RPMI7951 (cell line): ENCODE data around the gene PTGR3. TPM values are rescaled to one million over a fixed set of nuclear protein-coding genes. Genes with fewer than 3 reads are reported as not detected.

Source experiments
- DNase-seq: peaks from one replicate; pipeline ENCODE4 v3.0.0-alpha.2; 2012; ENCODE audit warnings: low read depth
- total RNA-seq: library from RNA; depleted of rRNA; stranded (reverse); fragments of >200 nt; shearing (Covaris generic); gene quantifications from 2 replicates; pipeline ENCODE4 v1.2.3, GENCODE V29; 2014; rRNA removed

The PTGR3 gene, protein sequence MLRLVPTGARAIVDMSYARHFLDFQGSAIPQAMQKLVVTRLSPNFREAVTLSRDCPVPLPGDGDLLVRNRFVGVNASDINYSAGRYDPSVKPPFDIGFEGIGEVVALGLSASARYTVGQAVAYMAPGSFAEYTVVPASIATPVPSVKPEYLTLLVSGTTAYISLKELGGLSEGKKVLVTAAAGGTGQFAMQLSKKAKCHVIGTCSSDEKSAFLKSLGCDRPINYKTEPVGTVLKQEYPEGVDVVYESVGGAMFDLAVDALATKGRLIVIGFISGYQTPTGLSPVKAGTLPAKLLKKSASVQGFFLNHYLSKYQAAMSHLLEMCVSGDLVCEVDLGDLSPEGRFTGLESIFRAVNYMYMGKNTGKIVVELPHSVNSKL
- total RNA-seq = 7.2 and 10.0 TPM in 2 replicates

DNA sequence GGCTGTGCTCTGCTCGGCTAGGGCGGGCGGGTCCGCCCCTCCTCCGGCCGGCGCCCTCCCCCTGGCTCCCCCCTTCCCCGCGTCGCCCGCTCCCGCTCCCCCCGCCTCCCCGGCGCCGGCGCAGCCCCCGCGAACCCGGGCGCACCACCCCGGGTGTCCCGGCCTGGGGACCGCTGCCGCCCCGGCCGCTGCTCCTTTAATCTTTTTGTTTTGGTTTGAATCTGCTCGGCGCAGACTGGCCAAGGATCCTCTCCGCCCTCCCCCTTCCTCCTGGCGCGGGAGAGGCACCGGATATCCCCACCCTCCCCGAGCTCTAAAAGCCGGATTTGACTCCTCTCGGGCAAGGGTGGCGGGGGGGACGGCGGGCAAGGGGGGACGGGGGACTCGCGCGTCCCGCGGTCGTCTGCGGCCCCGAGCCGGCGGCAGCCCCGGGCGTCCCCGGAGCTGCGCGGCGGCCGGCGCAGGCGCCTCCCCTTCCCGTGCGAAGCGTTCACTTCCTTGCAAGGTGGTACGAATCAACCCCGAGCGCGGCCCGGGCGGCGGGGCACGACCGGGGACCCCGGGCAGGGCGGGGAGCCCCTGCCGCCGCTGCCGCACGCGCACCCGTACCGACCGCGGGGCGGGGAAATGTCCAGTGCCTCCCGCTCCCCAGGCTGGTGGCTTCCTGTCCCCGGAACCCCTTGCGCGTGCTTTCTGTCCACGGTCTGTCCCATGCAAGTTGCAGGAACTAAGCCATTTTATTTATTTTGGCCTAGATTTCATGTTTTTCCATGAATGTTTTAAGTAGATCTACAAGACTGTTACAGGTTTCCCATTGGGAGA, at the start of gene PTGR3:
Gene PTGR3 (minus strand): TSS at position 11 of the 822 bp plus-strand sequence. CDS start 81 bp downstream, outside the sequence.
- peak; percentile 91 for DNase-seq

DNA sequence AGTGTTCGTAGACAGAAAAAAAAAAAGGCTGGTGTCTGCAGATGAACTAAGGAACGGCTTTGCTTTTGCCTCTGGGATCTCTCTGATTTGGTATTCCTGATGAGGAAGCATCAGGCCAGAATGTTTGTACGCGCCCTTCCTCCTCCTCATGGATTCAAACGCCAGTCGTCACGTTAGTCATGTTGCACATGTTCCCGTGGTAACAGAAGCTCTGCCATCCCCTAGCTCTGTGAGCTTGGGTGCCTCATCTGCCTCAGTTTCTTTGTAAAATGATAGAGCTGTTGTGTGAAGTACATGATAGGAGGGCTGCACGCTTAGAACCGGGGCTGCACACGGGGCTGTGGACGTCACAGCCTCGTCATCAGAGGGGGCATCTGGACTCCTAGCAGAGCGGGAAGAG, 48.7 kb upstream of the PTGR3 start:
- no peak for DNase-seq

DNA sequence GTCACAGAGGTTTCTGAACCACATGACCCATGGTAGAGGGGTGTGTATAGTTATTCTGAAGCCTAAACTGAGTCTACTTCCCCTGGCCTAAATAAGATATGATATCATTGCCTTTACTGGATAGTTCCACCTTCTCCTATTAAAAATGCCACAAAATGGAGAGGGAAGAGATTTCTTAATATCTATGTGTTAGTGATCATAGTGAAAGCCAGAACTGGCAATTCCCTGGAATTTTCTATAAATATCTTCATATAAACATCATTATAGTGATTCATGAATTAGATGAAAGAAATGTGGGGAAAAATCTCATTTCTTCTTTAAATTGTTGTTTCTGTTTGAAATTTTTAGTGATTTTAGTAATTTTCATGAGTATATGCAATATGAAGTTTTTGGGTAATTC, 47.4 kb upstream of the PTGR3 start:
- no peak for DNase-seq

DNA sequence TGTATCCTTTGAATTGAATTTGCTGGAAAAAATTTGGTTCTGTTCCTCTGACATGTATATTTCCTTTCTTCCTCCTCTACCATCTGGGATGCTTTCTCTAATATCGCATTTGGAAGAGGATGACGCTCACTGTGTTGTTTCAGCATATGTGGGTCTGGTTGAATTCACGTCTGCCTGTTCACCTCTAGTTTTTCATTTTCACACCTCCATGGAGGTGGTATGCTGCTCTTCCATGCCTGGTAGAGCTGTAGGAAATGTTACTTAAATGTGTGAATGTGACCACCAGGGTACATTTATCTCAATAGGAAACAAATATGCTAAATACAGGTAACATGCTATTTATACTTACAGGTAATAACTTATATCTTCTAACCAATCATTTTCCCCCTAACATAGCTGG, 46.2 kb upstream of the PTGR3 start:
- no peak for DNase-seq

DNA sequence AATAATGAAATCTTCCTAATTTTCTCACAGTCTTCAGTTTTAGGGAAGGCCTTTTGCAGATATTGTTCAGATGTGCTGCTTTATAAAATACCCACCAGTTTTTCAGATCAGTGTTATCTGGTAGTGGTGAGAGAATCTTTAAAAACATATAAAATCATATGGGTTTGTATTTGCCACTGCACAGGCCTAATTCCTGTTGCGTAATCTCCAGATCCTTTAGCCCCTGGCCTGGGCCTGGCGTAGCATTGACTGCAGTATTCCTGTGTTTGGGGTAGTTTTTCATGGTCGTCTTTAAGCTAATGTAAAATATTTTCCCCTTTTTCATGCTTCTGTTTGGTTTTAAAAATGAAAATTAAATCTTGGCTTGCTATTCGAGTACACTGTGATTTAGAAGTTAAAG, 44.8 kb upstream of the PTGR3 start:
- no peak for DNase-seq

DNA sequence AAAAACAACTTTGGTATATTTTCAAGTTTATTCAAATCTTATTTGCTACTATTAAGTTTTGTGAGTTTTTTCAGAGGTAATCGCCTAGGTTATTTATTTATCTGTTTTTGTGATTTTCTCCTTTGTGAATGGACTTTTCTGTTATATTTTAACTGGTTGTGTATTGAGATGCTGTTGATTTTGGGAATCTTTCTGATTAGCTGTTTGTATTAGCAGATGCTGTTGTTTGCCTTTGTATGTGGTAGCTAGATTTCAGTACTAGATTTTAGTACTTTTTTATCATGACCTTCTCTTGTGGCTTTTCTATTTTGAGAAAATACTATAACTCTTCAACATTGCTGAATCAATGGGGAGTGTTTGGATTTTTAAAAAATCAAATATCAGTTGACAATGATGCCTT, 44.1 kb upstream of the PTGR3 start:
- no peak for DNase-seq

DNA sequence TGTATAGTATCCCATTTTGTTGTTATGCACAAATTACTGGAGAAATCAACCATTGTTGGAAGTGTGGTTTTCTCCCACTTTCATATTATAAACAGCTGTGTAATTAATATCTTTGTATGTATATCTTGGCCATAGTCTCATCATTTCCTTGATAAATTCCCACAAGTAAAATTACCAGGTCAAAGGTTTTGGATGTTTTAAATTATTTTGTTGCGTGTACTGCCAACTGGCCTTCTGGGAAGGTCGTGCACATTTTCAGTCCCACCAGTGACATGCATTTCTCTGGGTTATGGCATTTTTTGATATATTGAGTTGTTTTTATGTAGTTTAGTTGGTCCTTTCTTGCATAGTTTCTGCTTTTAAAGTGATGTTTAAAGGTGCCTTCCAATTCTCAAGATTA, 43.2 kb upstream of the PTGR3 start:
- DNase-seq = no peak

DNA sequence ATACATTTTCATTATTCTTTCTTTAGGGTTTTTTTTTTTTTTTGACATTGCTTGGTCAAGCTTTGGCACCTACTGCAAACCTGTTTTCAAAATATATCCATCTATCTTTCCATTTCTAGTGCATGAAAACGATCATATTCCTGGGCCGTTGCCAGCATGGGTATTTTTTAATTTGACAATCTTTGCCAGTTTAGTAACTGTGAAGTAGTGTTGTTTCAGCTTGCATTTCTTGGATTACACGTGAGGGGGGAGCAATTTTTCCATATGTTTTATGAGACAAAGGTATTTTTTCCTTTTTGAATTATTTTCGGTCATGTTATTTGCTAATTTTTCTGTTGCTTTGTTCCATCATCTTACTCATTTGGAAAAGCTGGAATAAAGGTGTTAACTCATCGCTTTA, 42.5 kb upstream of the PTGR3 start:
- no peak for DNase-seq

DNA sequence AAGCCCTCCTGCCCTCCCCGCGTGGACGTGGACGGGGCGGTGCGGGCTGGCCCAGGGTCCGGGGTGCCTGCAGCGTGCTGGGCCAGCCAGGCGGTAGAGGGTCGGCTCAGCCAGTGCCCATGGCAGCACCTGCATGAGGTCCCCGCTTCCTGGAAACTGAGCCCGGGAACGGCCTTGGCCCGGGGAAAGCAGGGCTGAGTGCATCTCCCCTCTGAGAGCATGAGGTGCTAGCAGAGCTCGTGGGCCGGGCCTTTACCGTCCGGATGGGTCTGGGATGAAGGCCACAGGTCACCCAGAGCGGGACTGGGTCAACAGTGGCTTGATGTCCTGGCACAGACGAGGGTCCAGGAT, 41.5 kb upstream of the PTGR3 start:
- DNase-seq = no peak

DNA sequence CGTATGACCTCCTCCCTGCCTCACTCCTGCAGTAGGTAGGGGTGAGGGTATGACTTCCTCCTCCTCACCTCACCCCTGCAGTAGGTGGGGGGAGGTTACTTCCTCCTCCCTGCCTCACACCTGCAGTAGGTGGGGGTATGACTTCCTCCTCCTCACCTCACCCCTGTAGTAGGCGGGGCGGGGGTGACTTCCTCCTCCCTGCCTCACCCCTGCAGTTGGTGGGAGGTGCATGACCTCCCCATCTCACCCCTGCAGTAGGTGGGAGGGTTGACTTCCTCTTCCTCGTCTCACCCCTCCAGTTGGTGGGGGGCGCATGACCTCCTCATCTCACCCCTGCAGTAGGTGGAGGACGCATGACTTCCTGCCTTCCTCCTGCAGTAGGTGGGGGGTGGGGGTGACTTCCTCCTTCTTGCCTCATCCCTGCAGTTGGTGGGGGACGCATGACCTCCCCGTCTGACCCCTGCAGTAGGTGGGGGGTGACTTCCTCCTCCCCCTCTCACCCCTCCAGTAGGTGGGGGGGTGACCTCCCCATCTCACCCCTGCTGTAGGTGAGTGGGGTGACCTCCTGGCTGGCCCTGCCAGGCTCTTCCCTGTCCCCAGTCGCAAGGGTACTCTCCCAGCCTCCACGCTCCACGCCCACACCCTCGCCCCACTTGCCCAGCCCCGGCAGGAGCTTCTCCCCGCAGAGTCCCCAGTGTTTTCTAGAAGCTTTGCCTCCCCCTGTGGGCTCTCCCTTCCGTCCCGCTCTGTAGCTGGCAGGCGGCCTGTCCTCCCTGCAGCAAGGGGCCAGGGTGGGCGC, 40.9 kb upstream of the PTGR3 start:
- no peak for DNase-seq

DNA sequence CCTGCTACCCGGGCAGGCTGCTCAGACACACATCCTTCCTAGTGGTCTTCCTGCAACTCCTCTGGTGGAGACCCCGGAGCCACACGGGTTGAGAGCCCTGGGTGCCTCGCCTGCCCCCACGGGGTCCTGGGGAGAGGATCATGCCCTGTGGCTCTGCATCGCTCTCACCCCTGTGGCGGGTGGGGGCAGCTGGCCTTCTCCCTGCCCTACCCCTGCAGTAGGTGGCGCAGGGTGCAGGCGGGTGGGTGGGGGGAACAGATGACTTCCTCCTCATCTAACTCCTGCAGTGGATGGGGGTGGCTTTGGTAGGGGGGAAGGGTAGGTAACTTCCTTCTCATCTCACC, 40.2 kb upstream of the PTGR3 start:
- no peak for DNase-seq

DNA sequence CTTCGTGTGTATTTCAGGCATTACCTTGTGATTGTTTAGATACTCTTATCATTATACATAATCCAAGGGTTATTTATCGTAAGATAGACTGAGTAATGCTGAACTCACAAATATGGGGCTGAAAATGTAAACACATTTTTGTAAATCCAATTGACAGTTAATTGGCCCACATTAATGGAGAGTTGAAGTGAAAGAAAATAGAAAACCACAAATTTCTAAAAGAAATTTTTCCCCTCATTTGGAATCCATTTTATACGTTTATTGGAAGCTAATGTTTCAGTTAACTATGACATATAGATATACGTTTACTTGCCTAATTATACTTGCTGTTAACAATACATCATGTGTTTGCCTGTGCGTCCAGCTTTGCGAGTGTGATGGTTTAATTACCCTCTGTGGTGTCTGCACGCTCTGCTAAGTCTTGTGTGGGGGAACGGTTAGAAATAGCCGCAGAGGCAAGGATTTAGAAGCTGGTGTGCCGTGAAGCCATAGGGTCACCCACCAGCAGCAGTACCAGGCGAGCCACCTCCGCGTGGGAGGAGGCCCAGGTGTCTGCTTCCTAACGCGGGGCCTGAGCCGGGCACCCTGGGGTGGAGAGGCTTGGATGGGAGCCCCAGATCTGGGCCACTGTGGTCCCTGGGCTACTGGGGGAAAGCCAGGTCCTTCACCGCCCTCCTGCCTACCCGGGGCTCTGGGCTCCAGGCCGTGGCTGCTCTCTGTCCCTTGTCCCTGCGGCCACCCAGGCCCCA, 39.7 kb upstream of the PTGR3 start:
- peak; percentile 15 for DNase-seq

DNA sequence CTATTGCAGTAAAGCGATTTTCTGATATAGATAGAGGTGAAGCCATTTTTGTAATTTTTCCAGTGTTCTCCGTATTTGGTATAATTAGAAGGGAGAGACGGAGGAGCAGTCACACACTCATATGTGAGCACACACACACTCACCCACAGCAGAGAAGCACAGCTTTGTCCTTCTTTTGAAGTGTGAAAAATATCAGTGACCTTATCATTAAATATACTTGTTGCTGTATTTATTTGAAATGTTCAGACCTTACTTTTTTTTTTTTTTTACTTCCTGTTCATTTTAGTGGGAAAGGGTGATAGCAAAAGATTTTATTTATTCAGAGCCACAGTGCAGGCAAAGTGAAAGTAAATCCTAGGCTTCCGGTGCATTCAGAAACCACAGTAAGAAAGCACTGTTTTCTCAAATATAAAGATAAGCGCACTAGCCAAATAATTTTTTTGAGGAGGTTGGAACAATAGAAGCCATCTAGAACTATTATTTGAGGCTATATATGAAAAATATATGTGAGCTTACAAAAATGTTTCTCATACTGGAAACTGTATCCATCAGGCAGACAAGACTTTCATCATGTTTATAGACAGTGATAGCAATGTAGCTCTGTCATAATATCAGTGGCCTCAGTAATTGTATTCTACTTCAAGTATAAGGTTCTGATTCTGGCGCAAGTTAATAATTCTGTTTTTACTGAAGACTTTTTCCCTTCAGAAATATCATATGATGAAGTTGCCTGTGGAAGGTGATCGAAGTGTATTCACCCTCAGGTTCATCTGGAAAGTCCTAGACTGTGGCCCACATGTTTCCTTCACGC, 38.9 kb upstream of the PTGR3 start:
- DNase-seq = peak; percentile 58

DNA sequence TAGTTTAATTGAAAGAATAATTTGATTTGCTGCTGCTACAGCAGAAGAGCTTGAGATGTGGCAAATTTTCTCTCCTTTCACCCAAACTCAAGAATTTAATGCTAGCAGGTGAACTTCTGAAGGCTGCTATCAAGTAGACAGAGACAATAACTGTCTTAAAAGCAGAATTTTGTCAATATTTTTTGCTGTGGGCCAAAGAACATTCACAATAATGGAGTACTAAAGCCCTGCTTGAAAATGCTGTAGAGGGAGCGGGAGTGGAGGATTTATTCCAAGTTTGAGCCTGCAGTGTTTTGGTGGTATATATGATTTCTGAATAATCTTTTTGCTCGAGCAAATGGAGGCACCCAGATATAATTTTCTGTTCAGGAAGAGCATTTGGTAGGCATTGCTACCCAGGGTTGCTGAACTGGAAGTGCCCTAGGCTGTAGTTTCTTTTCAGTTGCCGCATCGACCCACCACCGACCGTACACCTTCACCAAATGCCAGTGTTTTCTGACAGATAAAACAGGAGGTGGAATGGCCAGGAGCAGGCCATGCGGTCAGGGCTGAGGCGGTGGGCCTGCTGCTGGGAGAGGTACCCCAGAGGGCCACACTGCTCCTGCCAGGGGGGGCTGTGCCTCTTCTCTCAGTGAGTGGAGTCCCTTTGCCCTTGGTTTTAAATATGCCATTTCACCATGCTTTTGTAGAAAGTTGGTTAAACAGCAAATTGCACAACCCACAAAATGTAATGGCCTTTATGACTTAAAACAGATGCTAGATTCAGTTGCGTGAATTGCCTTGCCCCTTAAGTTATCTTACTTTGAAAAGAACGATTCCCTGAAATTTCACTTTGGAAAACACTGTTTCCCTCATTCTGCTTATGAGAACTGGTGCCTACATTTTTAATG, 38.0 kb upstream of the PTGR3 start:
- DNase-seq = peak; percentile 42

DNA sequence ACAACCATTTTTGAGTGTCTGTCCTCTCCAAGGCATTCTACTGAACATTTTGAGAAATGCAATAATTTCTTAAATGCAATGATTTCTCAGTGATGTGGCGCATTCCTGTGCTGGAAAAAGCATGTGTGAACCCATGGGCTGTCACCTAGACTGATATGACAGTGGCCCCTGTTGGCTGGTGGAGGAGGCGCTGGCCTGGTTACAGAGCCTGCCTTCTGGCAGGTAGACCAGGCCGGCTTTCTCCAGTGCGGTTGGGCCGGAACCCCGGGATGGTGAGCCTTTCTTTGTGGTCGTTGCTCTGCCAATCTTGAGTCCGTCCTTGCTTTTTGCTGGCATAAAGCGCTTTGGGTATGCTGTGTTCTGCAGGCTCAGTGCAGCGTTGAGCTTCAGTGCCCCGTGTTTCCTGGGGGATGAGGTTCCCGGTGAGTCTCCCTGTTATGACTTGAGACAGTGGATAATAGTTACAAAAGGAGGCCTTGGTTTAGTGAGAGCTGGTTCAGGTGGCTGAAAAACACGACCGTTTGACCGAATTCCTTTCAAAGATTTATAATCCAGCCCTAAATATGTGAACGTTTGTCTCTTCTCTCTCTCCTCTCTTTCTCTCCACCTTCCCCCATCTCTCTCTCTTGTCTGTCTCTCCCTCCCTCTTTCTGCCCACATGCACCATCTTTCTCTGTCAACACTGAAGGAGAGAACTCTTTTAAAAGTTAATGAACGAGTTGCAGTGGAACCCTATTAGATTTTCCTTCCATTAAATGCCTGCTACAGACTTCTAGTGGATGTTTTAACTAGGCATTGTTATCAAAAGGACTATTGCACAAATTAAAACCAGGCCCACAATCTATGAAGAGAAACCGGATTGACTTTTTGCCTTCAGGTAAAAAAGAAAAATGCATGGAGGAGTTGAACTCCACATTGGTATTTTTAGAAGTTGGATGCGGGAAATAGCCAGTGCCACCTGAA, 35.7 kb upstream of the PTGR3 start:
- no peak for DNase-seq

DNA sequence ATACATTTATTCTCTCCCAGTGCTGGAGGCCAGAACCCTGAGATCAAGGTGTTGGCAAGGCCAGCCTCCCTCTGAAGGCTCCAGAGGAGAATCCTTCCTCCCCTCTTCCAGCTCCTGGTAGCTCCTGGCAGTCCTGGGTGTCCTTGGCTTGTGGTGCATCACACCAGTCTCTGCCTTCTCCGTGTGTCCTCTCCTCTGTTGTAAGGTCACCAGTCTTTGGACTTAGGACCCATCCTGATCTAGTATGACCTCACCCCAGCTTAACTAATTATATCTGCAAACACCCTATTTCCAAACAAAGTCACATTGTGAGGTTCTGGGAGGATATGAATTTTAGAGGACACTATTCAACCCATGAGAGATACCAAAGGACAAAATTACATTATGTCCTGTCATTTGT, 32.8 kb upstream of the PTGR3 start:
- DNase-seq = no peak

DNA sequence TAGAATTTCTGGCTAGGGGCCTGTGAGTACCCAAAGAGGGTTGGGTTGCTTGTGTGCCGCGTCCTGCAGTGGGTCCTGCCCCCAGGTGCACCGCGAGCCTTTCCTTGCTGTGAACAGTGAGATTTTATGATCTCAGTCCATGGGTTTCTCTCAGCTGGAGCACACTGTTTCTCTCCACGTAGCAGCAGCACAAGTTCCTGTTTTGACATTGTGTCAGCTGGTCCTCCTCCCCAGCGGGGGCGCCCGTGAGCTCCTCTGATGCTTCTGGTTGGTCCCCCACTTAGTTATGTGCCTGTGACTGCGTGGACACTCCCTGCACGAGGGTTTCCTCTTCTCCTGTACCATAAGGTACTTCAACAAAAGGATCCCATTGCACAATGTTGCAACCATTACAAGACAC, 31.5 kb upstream of the PTGR3 start:
- no peak for DNase-seq

DNA sequence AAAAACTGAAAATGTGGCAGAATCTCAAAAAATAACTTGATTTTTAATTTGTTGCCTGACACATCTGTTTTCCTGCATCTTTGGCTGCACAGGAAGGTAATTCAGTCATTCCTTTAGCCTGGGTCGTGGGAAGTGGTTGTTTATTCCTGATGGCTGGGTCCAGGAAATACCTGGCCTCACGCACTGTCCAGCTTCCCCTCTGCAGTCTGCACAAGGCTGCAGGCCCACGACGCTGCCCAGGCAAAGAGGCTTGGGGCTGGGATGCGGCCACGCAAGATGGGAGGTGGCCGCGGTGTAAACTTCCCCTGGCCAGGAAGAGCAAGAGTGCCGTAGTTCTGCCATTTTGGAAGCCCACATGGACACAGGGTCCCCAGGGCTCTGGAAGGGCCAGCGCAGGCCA, 29.8 kb upstream of the PTGR3 start:
- DNase-seq = no peak

DNA sequence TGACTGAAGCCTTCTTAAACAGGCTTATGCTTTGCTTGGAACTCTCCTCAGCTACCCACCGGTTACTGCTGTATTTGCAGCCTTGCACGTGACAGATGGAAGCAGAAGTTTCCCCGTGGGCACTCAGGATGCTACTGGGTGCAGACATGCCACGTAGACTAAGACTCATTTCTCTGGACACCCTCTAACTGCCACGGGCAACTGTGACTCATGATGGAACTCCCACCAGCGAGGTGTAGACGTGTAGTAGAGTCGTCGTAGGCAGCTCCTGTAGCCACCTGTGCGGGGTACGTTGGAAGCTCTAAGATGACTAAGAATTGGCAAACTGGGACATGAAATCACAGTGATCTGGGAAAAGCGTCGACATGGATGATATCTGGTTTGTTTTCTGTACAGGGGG, 29.2 kb upstream of the PTGR3 start:
- DNase-seq = no peak
